Keratinocyte (primary cell): ENCODE measurements around the gene PITPNC1. TPM values are rescaled to one million over a fixed set of nuclear protein-coding genes. Genes with fewer than 3 reads are reported as not detected.
A peak's percentile ranks its signal among the peaks of the same experiment; 100 is the strongest.

ENCODE experiments used
- DNase-seq: peaks from one replicate; pipeline ENCODE4 v3.0.0-alpha.2; 2011; ENCODE audit warnings: low read depth, missing footprints, low spot score
- FAIRE-seq: peaks from 2 replicates; lab custom pipeline; 2011; peaks lifted over from hg19 to GRCh38; lab: Jason Lieb, UNC
- H2AFZ ChIP-seq: 2 replicates; pipeline ENCODE4 v1.6.0; 2012; ENCODE audit warnings: low read length, control low read depth, inconsistent platforms; ENCODE audit not compliant: control insufficient read depth
- H3K27ac ChIP-seq: 2 replicates; pipeline ENCODE4 v1.5.1; 2011; ENCODE audit warnings: low read length; ENCODE audit not compliant: control insufficient read depth, insufficient read depth
- H3K27me3 ChIP-seq: 3 replicates; pipeline ENCODE4 v1.6.0; 2011; ENCODE audit warnings: low read length; ENCODE audit not compliant: control insufficient read depth, insufficient read depth; ENCODE audit errors: extremely low read depth
- H3K36me3 ChIP-seq, 2 experiments: 2 replicates in 1 of 2; 3 replicates in 1 of 2; pipeline ENCODE4 v1.5.1; 2011; ENCODE audit warnings: low read length in 2 of 2, mild to moderate bottlenecking in 1 of 2; ENCODE audit not compliant: control insufficient read depth in 2 of 2, insufficient read depth in 2 of 2; ENCODE audit errors: extremely low read depth in 1 of 2
- H3K4me1 ChIP-seq: 3 replicates; pipeline ENCODE4 v1.5.1; 2011; ENCODE audit warnings: low read length; ENCODE audit not compliant: control insufficient read depth, insufficient read depth; ENCODE audit errors: extremely low read depth
- H3K4me2 ChIP-seq: 3 replicates; pipeline ENCODE4 v1.6.0; 2011; ENCODE audit warnings: low read depth, low read length; ENCODE audit not compliant: control insufficient read depth, insufficient read depth; ENCODE audit errors: extremely low read depth
- H3K4me3 ChIP-seq, 3 experiments: fragments of 200-600 bp in 1 of 3; sonication (generic) in 1 of 3; 2 replicates in 2 of 3; 3 replicates in 1 of 3; pipeline ENCODE4 v1.5.1; 2011 to 2016; ENCODE audit warnings: low read length in 3 of 3, mild to moderate bottlenecking in 3 of 3, control low read depth in 2 of 3, inconsistent platforms in 1 of 3, low read depth in 1 of 3, mixed read lengths in 1 of 3, mixed run types in 1 of 3, moderate library complexity in 1 of 3; ENCODE audit not compliant: control insufficient read depth in 2 of 3, insufficient read depth in 2 of 3; ENCODE audit errors: extremely low read depth in 1 of 3
- H3K79me2 ChIP-seq: 2 replicates; pipeline ENCODE4 v1.6.0; 2012; ENCODE audit warnings: low read length; ENCODE audit not compliant: control insufficient read depth, insufficient read depth
- H3K9ac ChIP-seq: 3 replicates; pipeline ENCODE4 v1.6.0; 2011; ENCODE audit warnings: low read length; ENCODE audit not compliant: control insufficient read depth, insufficient read depth; ENCODE audit errors: extremely low read depth
- H3K9me1 ChIP-seq: 3 replicates; pipeline ENCODE4 v1.6.0; 2011; ENCODE audit warnings: low read length; ENCODE audit not compliant: control insufficient read depth, insufficient read depth; ENCODE audit errors: extremely low read depth
- H3K9me3 ChIP-seq: 2 replicates; pipeline ENCODE4 v1.5.1; 2012; ENCODE audit warnings: low read depth, low read length; ENCODE audit not compliant: control insufficient read depth
- H4K20me1 ChIP-seq: 3 replicates; pipeline ENCODE4 v1.6.0; 2011; ENCODE audit warnings: low read length; ENCODE audit not compliant: control insufficient read depth, insufficient read depth; ENCODE audit errors: extremely low read depth
- EZH2 ChIP-seq: IDR thresholded peaks from one replicate; pipeline ENCODE4 v1.6.1; 2012; ENCODE audit warnings: inconsistent platforms, mild to moderate bottlenecking, low read length, moderate library complexity
- dilution Hi-C: fragments of 300-500 bp; cut with MboI; formaldehyde crosslinking; loops from one replicate; pipeline ENCODE4 v1.7.0; 2020; ENCODE audit warnings: low sequenced_read_pairs; ENCODE audit not compliant: extremely low pct_ligation_motif_present
- polyA plus RNA-seq, 5 experiments: library from polyadenylated mRNA; depleted of rRNA in 3 of 5; stranded (reverse) in 3 of 5; stranded (forward) in 1 of 5; unstranded in 1 of 5; fragments of >200 nt; gene quantifications; 1 replicate in 1 of 5; 2 replicates in 3 of 5; 3 replicates in 1 of 5; pipeline versions ENCODE4 v1.2.1 to v1.2.3, GENCODE V29; 2011 to 2012; ENCODE audit warnings: missing spikeins in 2 of 5, low read depth in 1 of 5, low replicate concordance in 1 of 5
- TF ChIP-seq, protein P1 (sequence below), 3 experiments: IDR thresholded peaks in 1 of 3; conservative IDR thresholded peaks in 1 of 3; optimal IDR thresholded peaks in 1 of 3; 2 replicates in 2 of 3; 3 replicates in 1 of 3; pipeline versions ENCODE3 to v1.5.1; 2011; ENCODE audit warnings: low read length in 3 of 3, mild to moderate bottlenecking in 3 of 3, moderate library complexity in 2 of 3, control low read depth in 1 of 3, inconsistent platforms in 1 of 3; ENCODE audit not compliant: insufficient read depth in 2 of 3; ENCODE audit errors: extremely low read depth in 1 of 3

The PITPNC1 gene
- polyA plus RNA-seq, 1 donor (not counting 4 experiments of a cell fraction or from before 2014, with no cell fraction given) = 24.8 TPM

- H4K20me1 ChIP-seq = no peaks in the 10 kb centered on the region
- H3K4me3 ChIP-seq = no peak overlapping the region
- no peaks in the 10 kb centered on the region for H3K4me1 ChIP-seq
- H3K79me2 ChIP-seq = no peaks in the 10 kb centered on the region
- no peaks in the 10 kb centered on the region for H3K9me3 ChIP-seq
- no peak overlapping the region for H3K4me2 ChIP-seq
- H2AFZ ChIP-seq = no peak overlapping the region
- dilution Hi-C loops = no loop called here
- no peak overlapping the region for H3K27ac ChIP-seq
- H3K36me3 ChIP-seq = peaks cover 0 to 9% of the 10 kb centered on the region in 2 experiments
- FAIRE-seq (no peak), DNase-seq (no peak)
- no peaks in the 10 kb centered on the region for H3K9me1 ChIP-seq
- H3K27me3 ChIP-seq = no peaks in the 10 kb centered on the region
- H3K9ac ChIP-seq = no peak overlapping the region
- TF ChIP-seq, protein P1, sequence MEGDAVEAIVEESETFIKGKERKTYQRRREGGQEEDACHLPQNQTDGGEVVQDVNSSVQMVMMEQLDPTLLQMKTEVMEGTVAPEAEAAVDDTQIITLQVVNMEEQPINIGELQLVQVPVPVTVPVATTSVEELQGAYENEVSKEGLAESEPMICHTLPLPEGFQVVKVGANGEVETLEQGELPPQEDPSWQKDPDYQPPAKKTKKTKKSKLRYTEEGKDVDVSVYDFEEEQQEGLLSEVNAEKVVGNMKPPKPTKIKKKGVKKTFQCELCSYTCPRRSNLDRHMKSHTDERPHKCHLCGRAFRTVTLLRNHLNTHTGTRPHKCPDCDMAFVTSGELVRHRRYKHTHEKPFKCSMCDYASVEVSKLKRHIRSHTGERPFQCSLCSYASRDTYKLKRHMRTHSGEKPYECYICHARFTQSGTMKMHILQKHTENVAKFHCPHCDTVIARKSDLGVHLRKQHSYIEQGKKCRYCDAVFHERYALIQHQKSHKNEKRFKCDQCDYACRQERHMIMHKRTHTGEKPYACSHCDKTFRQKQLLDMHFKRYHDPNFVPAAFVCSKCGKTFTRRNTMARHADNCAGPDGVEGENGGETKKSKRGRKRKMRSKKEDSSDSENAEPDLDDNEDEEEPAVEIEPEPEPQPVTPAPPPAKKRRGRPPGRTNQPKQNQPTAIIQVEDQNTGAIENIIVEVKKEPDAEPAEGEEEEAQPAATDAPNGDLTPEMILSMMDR (optimal IDR thresholded peaks at IDR 0.05 in 1 of 3, IDR thresholded peaks at IDR 0.05 in 1 of 3, conservative IDR thresholded peaks at IDR 0.05 in 1 of 3; ENCODE audit: extremely low read depth in 1 of 3, insufficient read depth in 2 of 3, low read length in 3 of 3) = no peak
- no peak for TF ChIP-seq EZH2
These were observed 181.8 kb downstream of the PITPNC1 start for GRCh38 chr17:67558740-67559380.

DNA sequence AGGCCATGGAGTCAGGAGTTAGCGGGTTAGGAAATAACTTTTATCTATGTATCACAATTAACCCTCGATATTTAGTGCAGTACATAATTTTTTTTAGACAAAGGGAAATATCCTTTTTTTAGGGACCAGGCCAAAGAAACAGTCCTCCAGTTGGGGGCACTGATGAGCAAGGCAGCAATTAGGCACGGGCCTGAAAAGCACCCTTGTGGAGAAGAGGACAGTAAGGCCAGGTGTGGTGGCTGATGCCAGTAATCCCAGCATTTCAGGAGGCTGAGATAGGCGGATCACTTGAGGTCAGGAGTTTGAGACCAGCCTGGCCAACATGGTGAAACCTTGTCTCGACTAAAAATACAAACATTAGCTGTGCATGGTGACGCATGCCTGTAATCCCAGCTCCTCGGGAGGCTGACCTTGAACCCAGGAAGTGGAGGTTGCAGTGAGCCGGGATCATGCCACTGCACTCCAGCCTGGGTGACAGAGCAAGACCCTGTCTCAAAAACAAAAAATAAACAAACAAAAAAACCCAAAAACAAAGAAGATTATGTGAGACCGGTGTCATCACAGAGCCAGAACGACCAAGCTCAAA is 182.4 kb downstream of the PITPNC1 start:
- no peak for DNase-seq
- Histone ChIP-seq H3K4me3 (no peak overlapping the region), H3K27ac (no peak overlapping the region), H3K9me3 (no peaks in the 10 kb centered on the region), H3K27me3 (no peaks in the 10 kb centered on the region), H2AFZ (no peak overlapping the region), H3K79me2 (no peaks in the 10 kb centered on the region), H3K4me2 (no peak overlapping the region), H3K36me3 (peaks cover 0 to 8% of the 10 kb centered on the region in 2 experiments), H3K4me1 (no peaks in the 10 kb centered on the region), H3K9ac (no peak overlapping the region), H3K9me1 (no peaks in the 10 kb centered on the region), H4K20me1 (no peaks in the 10 kb centered on the region)
- dilution Hi-C loops = no loop called here
- FAIRE-seq = no peak
- TF ChIP-seq, protein P1 (optimal IDR thresholded peaks at IDR 0.05 in 1 of 3, IDR thresholded peaks at IDR 0.05 in 1 of 3, conservative IDR thresholded peaks at IDR 0.05 in 1 of 3; ENCODE audit: extremely low read depth in 1 of 3, insufficient read depth in 2 of 3, low read length in 3 of 3) = peak; percentile 35 to 53 (median 40)
- TF ChIP-seq EZH2 = no peak
